Body of pancreas (tissue), 4 donors: ENCODE data around the gene SEPTIN14. TPM values are rescaled to one million over a fixed set of nuclear protein-coding genes. Genes with fewer than 3 reads are reported as not detected.
"Not testable (repeated sequence)": the region's sequence is repeated elsewhere in the genome, so short reads cannot be mapped to it uniquely, and the experiment has no call there.

Experiments used
- ATAC-seq: fragments of 150-250 bp; one replicate; pipeline ENCODE4 v1.9.1; 2016
- DNase-seq, 4 donors: peaks; one replicate each; pipeline ENCODE4 v3.0.0-alpha.2; 2019
- H3K27ac ChIP-seq, 4 donors: fragments of 200-600 bp; sonication (generic); 1 replicate in 3 of 4; 2 replicates in 1 of 4; pipeline versions ENCODE4 v1.5.1 to v1.6.1; 2016 to 2019; ENCODE audit warnings: mild to moderate bottlenecking in 1 of 4, mixed read lengths in 1 of 4, moderate library complexity in 1 of 4
- H3K27me3 ChIP-seq, 2 donors: fragments of 200-600 bp; sonication (generic); one replicate each; pipeline ENCODE4 v1.6.0; 2016; ENCODE audit warnings: mild to moderate bottlenecking in 1 of 2
- H3K36me3 ChIP-seq, 2 donors: fragments of 200-600 bp; sonication (generic); replicated peaks in 1 of 2; 2 replicates each; pipeline ENCODE4 v1.5.1; 2016; ENCODE audit warnings: low read depth in 2 of 2; ENCODE audit not compliant: insufficient read depth in 1 of 2
- H3K4me1 ChIP-seq: fragments of 200-600 bp; sonication (generic); one replicate; pipeline ENCODE4 v1.6.0; 2016
- H3K4me3 ChIP-seq, 2 donors: fragments of 200-600 bp; sonication (generic); 1 replicate in 1 of 2; 2 replicates in 1 of 2; pipeline ENCODE4 v1.5.1; 2016 to 2019
- H3K9me3 ChIP-seq, 3 donors: fragments of 200-600 bp; sonication (generic); 1 replicate in 2 of 3; 2 replicates in 1 of 3; pipeline ENCODE4 v1.5.1; 2016
- POLR2A ChIP-seq, 3 donors: fragments of 450-650 bp; IDR thresholded peaks; one replicate each; pipeline ENCODE4 v1.6.1; 2016; ENCODE audit warnings: antibody characterized with exemption in 3 of 3, mild to moderate bottlenecking in 2 of 3
- WGBS, 2 donors: methylation state at CpG; one replicate each; pipeline ENCODE4 v1.1.5; 2017; 5-methylcytosine and 5-hydroxymethylcytosine counted together
- intact Hi-C: fragments of 100-400 bp; cut with DNase I; formaldehyde crosslinking; loops from one replicate; pipeline ENCODE4 v1.15.1; 2023
- total RNA-seq, 2 donors: library from RNA; depleted of rRNA; stranded (reverse); fragments of >200 nt; gene quantifications; one replicate each; pipeline ENCODE4 v1.1.0, GENCODE V29; 2016
- TF ChIP-seq, protein P1 (sequence below), 7 experiments: fragments of 450-650 bp in 4 of 7; fragments of 200-600 bp in 3 of 7; sonication (generic) in 3 of 7; IDR thresholded peaks; one replicate each; pipeline ENCODE4 v1.5.1; 2016 to 2019; ENCODE audit warnings: antibody characterized with exemption in 7 of 7

The SEPTIN14 gene
- total RNA-seq = not detected

DNA sequence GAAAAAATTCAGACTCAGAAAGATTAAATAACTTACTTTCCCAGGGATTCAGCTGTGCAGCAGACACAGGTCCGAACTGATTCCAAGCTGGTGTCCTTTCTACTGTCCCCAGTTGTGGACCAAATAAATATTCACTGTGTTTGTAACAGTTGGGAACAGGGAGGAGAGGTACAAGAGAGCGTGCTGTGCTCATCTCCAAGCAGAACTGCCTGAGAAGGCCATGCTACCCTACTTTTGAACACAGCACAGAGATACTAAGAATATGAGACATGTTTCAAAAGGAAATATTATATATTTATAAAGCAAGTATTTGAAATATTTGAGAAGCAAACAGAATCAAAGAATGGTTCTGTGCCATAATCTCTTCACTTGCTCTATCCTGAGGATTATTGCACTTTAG is at the start of gene SEPTIN14:
Gene SEPTIN14, minus strand, starts transcription at position 101 of the 400 bp plus-strand sequence. CDS start 756 bp downstream, outside the sequence.
- WGBS, 2 donors = 48 to 79% methylated on average over 2 of the region's 2 CpGs
- intact Hi-C loops, H3K27ac ChIP-seq, H3K36me3 ChIP-seq, H3K4me1 ChIP-seq, H3K9me3 ChIP-seq, DNase-seq, H3K27me3 ChIP-seq, ATAC-seq, H3K4me3 ChIP-seq: not testable (repeated sequence)

DNA sequence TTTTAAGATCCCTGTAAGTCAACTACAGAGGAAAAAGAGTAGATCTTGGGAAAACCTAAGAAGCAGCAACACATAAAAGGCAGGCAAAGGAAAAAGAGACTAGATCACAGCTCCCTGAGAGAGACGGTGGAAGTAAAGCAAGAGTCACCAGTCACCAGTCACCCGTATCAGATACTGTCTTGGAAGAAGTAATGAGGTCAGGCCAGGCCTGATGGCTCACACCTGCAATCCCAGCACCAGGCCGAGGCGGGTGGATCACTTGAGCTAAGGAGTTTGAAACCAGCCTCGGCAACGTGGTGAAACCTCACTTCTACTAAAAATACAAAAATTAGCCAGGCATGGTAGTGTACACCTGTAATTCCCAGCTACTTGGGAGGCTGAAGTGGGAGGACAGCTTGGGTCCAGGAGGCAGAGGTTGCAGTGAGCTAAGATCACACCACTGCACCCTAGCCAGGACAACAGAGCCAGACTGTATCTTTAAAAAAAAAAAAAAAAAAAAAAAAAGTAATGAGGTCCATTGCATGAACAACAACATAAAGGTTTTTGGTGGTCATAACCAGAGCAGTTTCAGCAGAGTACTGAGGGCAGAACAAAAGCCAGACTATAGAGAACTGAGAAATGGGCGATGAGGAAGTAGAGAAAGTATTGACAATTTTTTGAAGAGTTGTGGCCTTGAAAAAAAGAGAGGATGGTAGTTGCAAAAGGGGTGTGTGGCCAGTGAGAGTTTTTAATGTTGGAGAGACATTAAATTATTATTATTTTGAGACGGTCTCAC is 41.6 kb upstream of the SEPTIN14 start:
- H3K4me3 ChIP-seq = no peak overlapping the region
- intact Hi-C loops = no loop called here
- no peaks in the 10 kb centered on the region for H3K9me3 ChIP-seq
- H3K4me1 ChIP-seq = no peaks in the 10 kb centered on the region
- TF ChIP-seq, protein P1, sequence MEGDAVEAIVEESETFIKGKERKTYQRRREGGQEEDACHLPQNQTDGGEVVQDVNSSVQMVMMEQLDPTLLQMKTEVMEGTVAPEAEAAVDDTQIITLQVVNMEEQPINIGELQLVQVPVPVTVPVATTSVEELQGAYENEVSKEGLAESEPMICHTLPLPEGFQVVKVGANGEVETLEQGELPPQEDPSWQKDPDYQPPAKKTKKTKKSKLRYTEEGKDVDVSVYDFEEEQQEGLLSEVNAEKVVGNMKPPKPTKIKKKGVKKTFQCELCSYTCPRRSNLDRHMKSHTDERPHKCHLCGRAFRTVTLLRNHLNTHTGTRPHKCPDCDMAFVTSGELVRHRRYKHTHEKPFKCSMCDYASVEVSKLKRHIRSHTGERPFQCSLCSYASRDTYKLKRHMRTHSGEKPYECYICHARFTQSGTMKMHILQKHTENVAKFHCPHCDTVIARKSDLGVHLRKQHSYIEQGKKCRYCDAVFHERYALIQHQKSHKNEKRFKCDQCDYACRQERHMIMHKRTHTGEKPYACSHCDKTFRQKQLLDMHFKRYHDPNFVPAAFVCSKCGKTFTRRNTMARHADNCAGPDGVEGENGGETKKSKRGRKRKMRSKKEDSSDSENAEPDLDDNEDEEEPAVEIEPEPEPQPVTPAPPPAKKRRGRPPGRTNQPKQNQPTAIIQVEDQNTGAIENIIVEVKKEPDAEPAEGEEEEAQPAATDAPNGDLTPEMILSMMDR (IDR thresholded peaks at IDR 0.05) = no peak
- no peak for TF ChIP-seq POLR2A (IDR thresholded peaks at IDR 0.05)
- no peak overlapping the region for H3K27ac ChIP-seq
- 82 to 92% methylated on average over 8 of the region's 8 CpGs for WGBS, 2 donors
- no peaks in the 10 kb centered on the region for H3K27me3 ChIP-seq
- DNase-seq (no peak), ATAC-seq (no peak)
- H3K36me3 ChIP-seq = no peaks in the 10 kb centered on the region

DNA sequence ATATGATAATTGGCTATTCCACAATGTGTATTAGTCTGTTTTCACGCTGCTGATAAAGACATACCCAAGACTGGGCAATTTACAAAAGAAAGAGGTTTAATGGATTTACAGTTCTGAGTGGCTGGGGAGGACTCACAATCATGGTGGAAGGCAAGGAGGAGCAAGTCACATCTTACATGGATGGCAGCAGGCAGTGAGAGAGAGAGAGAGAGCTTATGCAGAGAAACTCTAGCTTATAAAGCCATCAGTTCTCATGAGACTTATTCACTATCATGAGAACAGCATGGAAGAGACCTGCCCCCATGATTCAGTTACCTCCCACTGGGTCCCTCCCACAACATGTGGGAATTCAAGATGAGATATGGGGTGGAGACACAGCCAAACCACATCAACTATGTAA is 38.5 kb upstream of the SEPTIN14 start:
- DNase-seq, H3K36me3 ChIP-seq, H3K27ac ChIP-seq, ATAC-seq, H3K4me1 ChIP-seq, H3K4me3 ChIP-seq, H3K9me3 ChIP-seq, intact Hi-C loops, H3K27me3 ChIP-seq: not testable (repeated sequence)
- 90 to 100% methylated on average over 1 of the region's 1 CpG for WGBS, 2 donors

DNA sequence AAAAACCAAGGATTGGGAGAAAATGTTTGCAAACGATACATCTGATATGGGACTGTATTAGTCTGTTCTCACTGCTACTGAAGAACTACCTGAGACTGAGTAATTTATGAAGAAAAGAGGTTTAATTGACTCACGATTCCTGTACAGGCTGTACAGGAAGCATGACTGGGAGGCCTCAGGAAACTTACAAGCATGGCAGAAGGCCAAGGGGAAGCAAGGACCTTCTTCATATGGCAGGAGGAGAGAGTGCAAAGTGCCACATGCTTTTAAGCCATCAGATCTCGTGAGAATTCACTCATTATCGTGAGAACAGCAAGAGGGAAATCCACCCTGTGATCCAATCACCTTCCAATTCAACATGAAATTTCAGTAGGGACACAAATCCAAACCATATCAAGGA is 35.7 kb upstream of the SEPTIN14 start:
- no peak for ATAC-seq
- TF ChIP-seq POLR2A (IDR thresholded peaks at IDR 0.05) = no peak
- TF ChIP-seq, protein P1 (IDR thresholded peaks at IDR 0.05) = no peak
- Histone ChIP-seq H3K27me3 (no peaks in the 10 kb centered on the region), H3K36me3 (no peaks in the 10 kb centered on the region), H3K4me1 (no peaks in the 10 kb centered on the region), H3K27ac (no peak overlapping the region), H3K4me3 (no peak overlapping the region), H3K9me3 (no peaks in the 10 kb centered on the region)
- intact Hi-C loops = no loop called here
- WGBS, 2 donors = 82 to 91% methylated on average over 4 of the region's 4 CpGs
- DNase-seq = no peak

DNA sequence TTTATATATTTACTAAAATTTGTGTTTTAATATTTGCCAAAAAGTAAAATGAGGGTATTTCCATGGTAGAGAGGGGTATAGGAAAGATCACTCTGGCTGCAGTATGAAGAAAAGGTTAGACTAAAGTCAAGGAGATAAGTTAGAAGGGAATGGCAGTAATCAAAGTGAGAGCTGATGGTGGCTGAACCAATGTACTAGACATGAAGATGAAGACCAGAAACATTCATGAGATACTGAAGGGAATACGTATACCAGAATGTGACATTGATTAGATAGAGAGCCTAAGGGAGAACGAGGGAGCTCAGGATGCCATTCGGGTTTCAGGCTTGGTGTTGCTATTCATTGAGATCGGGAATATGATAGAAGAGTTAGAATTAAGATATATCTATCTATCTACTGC is 32.5 kb upstream of the SEPTIN14 start:
- Histone ChIP-seq H3K27ac (no peak overlapping the region), H3K9me3 (no peaks in the 10 kb centered on the region), H3K36me3 (no peaks in the 10 kb centered on the region), H3K4me1 (no peaks in the 10 kb centered on the region), H3K4me3 (no peak overlapping the region), H3K27me3 (no peaks in the 10 kb centered on the region)
- intact Hi-C loops = no loop called here
- ATAC-seq = no peak
- TF ChIP-seq POLR2A (IDR thresholded peaks at IDR 0.05) = no peak
- TF ChIP-seq, protein P1 (IDR thresholded peaks at IDR 0.05) = no peak
- no peak for DNase-seq
- WGBS, 2 donors = 89 to 95% methylated on average over 4 of the region's 4 CpGs

DNA sequence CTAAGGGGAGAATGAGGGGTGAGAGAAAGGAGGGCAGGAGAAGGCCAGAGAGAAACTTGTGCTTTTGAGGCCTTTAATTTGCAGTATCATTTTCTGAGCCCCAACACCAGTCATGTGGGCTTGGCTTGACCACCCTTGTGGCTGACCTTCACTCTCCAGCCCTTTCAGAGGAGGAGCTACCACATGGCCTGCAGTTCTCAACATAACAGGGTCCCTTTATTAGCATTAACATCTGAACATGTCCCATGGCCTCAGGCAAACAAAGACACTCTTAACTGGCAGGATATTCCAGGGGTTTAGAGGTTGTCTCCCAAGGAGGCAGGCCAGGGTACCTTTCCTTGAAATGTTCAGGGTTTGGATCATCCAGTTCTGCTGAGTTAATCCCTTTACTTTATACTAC is 31.4 kb upstream of the SEPTIN14 start:
- H3K36me3 ChIP-seq = no peaks in the 10 kb centered on the region
- no peak overlapping the region for H3K4me3 ChIP-seq
- ATAC-seq (no peak), DNase-seq (no peak)
- H3K27ac ChIP-seq = no peak overlapping the region
- no peaks in the 10 kb centered on the region for H3K27me3 ChIP-seq
- no peak for TF ChIP-seq POLR2A (IDR thresholded peaks at IDR 0.05)
- TF ChIP-seq, protein P1 (IDR thresholded peaks at IDR 0.05) = no peak
- H3K9me3 ChIP-seq = no peaks in the 10 kb centered on the region
- H3K4me1 ChIP-seq = no peaks in the 10 kb centered on the region
- intact Hi-C loops = no loop called here

DNA sequence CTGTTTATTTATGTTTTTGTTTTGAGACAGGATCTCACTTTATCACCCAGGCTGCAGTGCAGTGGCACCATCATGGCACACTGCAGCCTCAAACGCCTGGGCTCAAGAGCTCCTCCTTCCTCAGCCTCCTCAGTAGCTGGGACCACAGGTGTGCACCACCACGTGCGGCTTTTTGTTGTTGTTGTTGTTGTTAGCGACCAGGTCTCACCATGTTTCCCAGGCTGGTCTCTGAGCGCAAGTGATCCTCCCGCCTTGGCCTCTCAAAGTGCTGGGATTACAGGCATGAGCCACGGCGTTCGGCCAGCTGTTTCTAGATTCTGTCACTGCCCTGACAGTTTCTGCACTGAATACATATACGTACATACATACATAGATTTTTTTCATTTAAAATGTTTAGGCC is 25.8 kb upstream of the SEPTIN14 start:
- intact Hi-C loops, ATAC-seq, H3K27me3 ChIP-seq, H3K4me3 ChIP-seq, H3K4me1 ChIP-seq, H3K36me3 ChIP-seq, H3K9me3 ChIP-seq: not testable (repeated sequence)
- H3K27ac ChIP-seq = peak overlapping the region in 2 of 4 donors; percentile 68 to 80
- 74 to 78% methylated on average over 10 of the region's 10 CpGs for WGBS, 2 donors
- DNase-seq = peak in 1 of 4 donors; percentile 10
